WTC11 (cell line): ENCODE results near the gene FHL1. TPM values are rescaled to one million over a fixed set of nuclear protein-coding genes. Genes with fewer than 3 reads are reported as not detected.

Experiments used
- ATAC-seq: fragments of 200-7000 bp; cut with Tn5 transposase; 2 replicates; pipeline ENCODE4 v1.10.0; 2021; ENCODE audit warnings: mild to moderate bottlenecking, moderate library complexity
- CTCF ChIA-PET: fragments of 300-600 bp; sonication (Branson Sonifier 250); formaldehyde crosslinking; loops from one replicate; lab custom pipeline; 2021; ENCODE audit warnings: antibody characterized with exemption; lab: Charles Lee
- POLR2A ChIA-PET: fragments of 350-600 bp; sonication (Branson Sonifier 250); formaldehyde crosslinking; loops from one replicate; lab custom pipeline; 2021; ENCODE audit warnings: antibody characterized with exemption; lab: Charles Lee
- DNase-seq: peaks from one replicate; pipeline ENCODE4 v3.0.0; 2021; ENCODE audit warnings: low spot score
- H3K27ac Mint-ChIP-seq: 2 replicates; pipeline ENCODE4 v1.8.0; 2021; ENCODE audit warnings: mixed read lengths
- H3K27me3 Mint-ChIP-seq: 2 replicates; pipeline ENCODE4 v1.8.0; 2021; ENCODE audit warnings: low read depth, mild to moderate bottlenecking, moderate library complexity, mixed read lengths
- H3K36me3 Mint-ChIP-seq: 2 replicates; pipeline ENCODE4 v1.8.0; 2021; ENCODE audit warnings: mixed read lengths
- H3K4me1 Mint-ChIP-seq: 2 replicates; pipeline ENCODE4 v1.8.0; 2022; ENCODE audit warnings: mixed read lengths
- H3K4me3 Mint-ChIP-seq: 2 replicates; pipeline ENCODE4 v1.8.0; 2021; ENCODE audit warnings: mild to moderate bottlenecking, moderate library complexity, mixed read lengths
- H3K9me3 Mint-ChIP-seq: 2 replicates; pipeline ENCODE4 v1.8.0; 2021; ENCODE audit warnings: mixed read lengths
- CBFB ChIP-seq: sonication (generic); formaldehyde crosslinking; IDR thresholded peaks from 2 replicates; pipeline ENCODE4 v1.8.1; 2022; ENCODE audit warnings: mild to moderate bottlenecking, low read depth, missing genetic modification reagents
- FOXJ3 ChIP-seq: sonication (generic); formaldehyde crosslinking; IDR thresholded peaks from 2 replicates; pipeline ENCODE4 v1.9.0; 2021; ENCODE audit warnings: missing genetic modification reagents, mild to moderate bottlenecking, borderline replicate concordance
- FOXK1 ChIP-seq: sonication (generic); formaldehyde crosslinking; IDR thresholded peaks from 2 replicates; pipeline ENCODE4 v1.8.0; 2022; ENCODE audit warnings: mild to moderate bottlenecking, moderate library complexity, missing genetic modification reagents
- GRHL2 ChIP-seq: fragments of 250-450 bp; sonication (Bioruptor Pico); IDR thresholded peaks from 2 replicates; pipeline ENCODE4 v1.8.0; 2022; ENCODE audit warnings: mild to moderate bottlenecking, moderate library complexity; ENCODE audit not compliant: insufficient replicate concordance, severe bottlenecking
- GTF2I ChIP-seq: fragments of 250-450 bp; sonication (Bioruptor Pico); conservative IDR thresholded peaks from 2 replicates; pipeline ENCODE4 v1.4.0; 2021; ENCODE audit warnings: mild to moderate bottlenecking
- KAT7 ChIP-seq: sonication (generic); formaldehyde crosslinking; IDR thresholded peaks from 2 replicates; pipeline ENCODE4 v1.8.1; 2023; ENCODE audit warnings: missing genetic modification reagents, mild to moderate bottlenecking, borderline replicate concordance
- MYBL2 ChIP-seq: sonication (generic); formaldehyde crosslinking; IDR thresholded peaks from 2 replicates; pipeline ENCODE4 v1.8.1; 2023; ENCODE audit warnings: mild to moderate bottlenecking, moderate library complexity, missing genetic modification reagents
- NFE2L1 ChIP-seq: sonication (generic); formaldehyde crosslinking; IDR thresholded peaks from 2 replicates; pipeline ENCODE4 v1.8.1; 2023; ENCODE audit warnings: missing genetic modification reagents
- NR2C2 ChIP-seq: sonication (generic); formaldehyde crosslinking; IDR thresholded peaks from 2 replicates; pipeline ENCODE4 v1.8.0; 2022; ENCODE audit warnings: mild to moderate bottlenecking, missing genetic modification reagents
- SMAD3 ChIP-seq: sonication (generic); formaldehyde crosslinking; IDR thresholded peaks from 2 replicates; pipeline ENCODE4 v1.8.0; 2022; ENCODE audit warnings: missing genetic modification reagents, mild to moderate bottlenecking, borderline replicate concordance
- SP1 ChIP-seq: sonication (generic); formaldehyde crosslinking; conservative IDR thresholded peaks from 2 replicates; pipeline ENCODE4 v1.8.1; 2022; ENCODE audit warnings: missing genetic modification reagents
- ZNF121 ChIP-seq: sonication (generic); formaldehyde crosslinking; IDR thresholded peaks from 2 replicates; pipeline ENCODE4 v1.8.0; 2023; ENCODE audit warnings: missing genetic modification reagents
- ZNF396 ChIP-seq: fragments of 250-450 bp; sonication (Bioruptor Pico); IDR thresholded peaks from 2 replicates; pipeline ENCODE4 v1.8.0; 2021; ENCODE audit warnings: mild to moderate bottlenecking, moderate library complexity, borderline replicate concordance
- ZNF671 ChIP-seq: fragments of 250-450 bp; sonication (Bioruptor Pico); IDR thresholded peaks from 2 replicates; pipeline ENCODE4 v1.8.0; 2021; ENCODE audit warnings: mild to moderate bottlenecking
- total RNA-seq: library from RNA; stranded (reverse); gene quantifications from 3 replicates; pipeline ENCODE4 v1.2.3, GENCODE V29; 2021
- TF ChIP-seq, protein P1 (sequence below): fragments of 250-450 bp; sonication (Bioruptor Pico); IDR thresholded peaks from 2 replicates; pipeline ENCODE4 v1.9.0; 2021; ENCODE audit warnings: mild to moderate bottlenecking
- TF ChIP-seq, protein P2 (sequence below): sonication (generic); formaldehyde crosslinking; IDR thresholded peaks from 2 replicates; pipeline ENCODE4 v1.8.0; 2022; ENCODE audit warnings: missing genetic modification reagents
- TF ChIP-seq, protein P3 (sequence below): sonication (generic); formaldehyde crosslinking; IDR thresholded peaks from 2 replicates; pipeline ENCODE4 v1.8.0; 2022; ENCODE audit warnings: mild to moderate bottlenecking, missing genetic modification reagents
- TF ChIP-seq, protein P4 (sequence below): sonication (generic); formaldehyde crosslinking; IDR thresholded peaks from 2 replicates; pipeline ENCODE4 v1.8.1; 2022; ENCODE audit warnings: mild to moderate bottlenecking, missing genetic modification reagents, moderate library complexity, borderline replicate concordance

The FHL1 gene
- total RNA-seq, 1 experiment from 2014 or later = 43.5 TPM

DNA sequence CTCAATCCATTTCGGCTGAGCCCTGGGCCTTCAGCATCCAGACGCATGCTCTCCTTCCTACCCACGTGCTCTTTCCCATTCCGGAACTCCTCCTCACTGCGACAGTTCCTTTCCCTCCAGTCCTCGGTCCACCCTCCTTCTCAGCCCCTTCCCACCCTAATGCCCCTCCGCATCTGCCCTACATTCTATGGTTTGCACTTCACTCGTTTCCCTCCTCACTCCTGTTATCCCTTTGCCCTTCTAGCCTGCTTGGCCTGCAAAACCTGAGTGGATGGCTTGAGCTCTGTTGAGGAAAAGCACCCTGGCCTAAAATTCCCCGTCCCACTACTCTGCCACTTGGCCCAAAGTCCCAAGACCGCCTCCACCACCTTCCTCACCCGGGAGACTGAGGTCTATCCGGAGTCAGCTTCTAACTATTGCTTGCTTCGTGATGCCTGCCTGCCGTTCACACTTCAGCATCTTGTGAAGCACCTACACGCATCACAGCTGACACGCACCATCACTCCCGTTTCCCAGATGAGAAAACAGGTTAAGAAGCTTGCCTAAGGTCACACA, 65.3 kb downstream of the FHL1 start:
- DNase-seq = no peak
- Mint-ChIP-seq H3K4me3 (no peak overlapping the region), H3K27me3 (no peaks in the 10 kb centered on the region), H3K9me3 (no peaks in the 10 kb centered on the region), H3K36me3 (0 out of 2 replicates have a peak, but pooled peaks cover 5% of the 10 kb centered on the region), H3K27ac (no peak overlapping the region), H3K4me1 (peaks cover 3% of the 10 kb centered on the region; the same call in 1 of the 2 replicates)
- no peak for TF ChIP-seq NFE2L1 (CRISPR knock-in tag)
- TF ChIP-seq, protein P1, sequence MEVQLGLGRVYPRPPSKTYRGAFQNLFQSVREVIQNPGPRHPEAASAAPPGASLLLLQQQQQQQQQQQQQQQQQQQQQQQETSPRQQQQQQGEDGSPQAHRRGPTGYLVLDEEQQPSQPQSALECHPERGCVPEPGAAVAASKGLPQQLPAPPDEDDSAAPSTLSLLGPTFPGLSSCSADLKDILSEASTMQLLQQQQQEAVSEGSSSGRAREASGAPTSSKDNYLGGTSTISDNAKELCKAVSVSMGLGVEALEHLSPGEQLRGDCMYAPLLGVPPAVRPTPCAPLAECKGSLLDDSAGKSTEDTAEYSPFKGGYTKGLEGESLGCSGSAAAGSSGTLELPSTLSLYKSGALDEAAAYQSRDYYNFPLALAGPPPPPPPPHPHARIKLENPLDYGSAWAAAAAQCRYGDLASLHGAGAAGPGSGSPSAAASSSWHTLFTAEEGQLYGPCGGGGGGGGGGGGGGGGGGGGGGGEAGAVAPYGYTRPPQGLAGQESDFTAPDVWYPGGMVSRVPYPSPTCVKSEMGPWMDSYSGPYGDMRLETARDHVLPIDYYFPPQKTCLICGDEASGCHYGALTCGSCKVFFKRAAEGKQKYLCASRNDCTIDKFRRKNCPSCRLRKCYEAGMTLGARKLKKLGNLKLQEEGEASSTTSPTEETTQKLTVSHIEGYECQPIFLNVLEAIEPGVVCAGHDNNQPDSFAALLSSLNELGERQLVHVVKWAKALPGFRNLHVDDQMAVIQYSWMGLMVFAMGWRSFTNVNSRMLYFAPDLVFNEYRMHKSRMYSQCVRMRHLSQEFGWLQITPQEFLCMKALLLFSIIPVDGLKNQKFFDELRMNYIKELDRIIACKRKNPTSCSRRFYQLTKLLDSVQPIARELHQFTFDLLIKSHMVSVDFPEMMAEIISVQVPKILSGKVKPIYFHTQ (CRISPR knock-in tag) = no peak
- TF ChIP-seq, protein P2, sequence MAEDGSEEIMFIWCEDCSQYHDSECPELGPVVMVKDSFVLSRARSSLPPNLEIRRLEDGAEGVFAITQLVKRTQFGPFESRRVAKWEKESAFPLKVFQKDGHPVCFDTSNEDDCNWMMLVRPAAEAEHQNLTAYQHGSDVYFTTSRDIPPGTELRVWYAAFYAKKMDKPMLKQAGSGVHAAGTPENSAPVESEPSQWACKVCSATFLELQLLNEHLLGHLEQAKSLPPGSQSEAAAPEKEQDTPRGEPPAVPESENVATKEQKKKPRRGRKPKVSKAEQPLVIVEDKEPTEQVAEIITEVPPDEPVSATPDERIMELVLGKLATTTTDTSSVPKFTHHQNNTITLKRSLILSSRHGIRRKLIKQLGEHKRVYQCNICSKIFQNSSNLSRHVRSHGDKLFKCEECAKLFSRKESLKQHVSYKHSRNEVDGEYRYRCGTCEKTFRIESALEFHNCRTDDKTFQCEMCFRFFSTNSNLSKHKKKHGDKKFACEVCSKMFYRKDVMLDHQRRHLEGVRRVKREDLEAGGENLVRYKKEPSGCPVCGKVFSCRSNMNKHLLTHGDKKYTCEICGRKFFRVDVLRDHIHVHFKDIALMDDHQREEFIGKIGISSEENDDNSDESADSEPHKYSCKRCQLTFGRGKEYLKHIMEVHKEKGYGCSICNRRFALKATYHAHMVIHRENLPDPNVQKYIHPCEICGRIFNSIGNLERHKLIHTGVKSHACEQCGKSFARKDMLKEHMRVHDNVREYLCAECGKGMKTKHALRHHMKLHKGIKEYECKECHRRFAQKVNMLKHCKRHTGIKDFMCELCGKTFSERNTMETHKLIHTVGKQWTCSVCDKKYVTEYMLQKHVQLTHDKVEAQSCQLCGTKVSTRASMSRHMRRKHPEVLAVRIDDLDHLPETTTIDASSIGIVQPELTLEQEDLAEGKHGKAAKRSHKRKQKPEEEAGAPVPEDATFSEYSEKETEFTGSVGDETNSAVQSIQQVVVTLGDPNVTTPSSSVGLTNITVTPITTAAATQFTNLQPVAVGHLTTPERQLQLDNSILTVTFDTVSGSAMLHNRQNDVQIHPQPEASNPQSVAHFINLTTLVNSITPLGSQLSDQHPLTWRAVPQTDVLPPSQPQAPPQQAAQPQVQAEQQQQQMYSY (CRISPR knock-in tag) = no peak
- no peak for TF ChIP-seq CBFB (CRISPR knock-in tag)
- TF ChIP-seq SP1 (CRISPR knock-in tag) = no peak
- no peak for TF ChIP-seq NR2C2 (CRISPR knock-in tag)
- TF ChIP-seq ZNF396 (CRISPR knock-in tag) = no peak
- TF ChIP-seq, protein P3, sequence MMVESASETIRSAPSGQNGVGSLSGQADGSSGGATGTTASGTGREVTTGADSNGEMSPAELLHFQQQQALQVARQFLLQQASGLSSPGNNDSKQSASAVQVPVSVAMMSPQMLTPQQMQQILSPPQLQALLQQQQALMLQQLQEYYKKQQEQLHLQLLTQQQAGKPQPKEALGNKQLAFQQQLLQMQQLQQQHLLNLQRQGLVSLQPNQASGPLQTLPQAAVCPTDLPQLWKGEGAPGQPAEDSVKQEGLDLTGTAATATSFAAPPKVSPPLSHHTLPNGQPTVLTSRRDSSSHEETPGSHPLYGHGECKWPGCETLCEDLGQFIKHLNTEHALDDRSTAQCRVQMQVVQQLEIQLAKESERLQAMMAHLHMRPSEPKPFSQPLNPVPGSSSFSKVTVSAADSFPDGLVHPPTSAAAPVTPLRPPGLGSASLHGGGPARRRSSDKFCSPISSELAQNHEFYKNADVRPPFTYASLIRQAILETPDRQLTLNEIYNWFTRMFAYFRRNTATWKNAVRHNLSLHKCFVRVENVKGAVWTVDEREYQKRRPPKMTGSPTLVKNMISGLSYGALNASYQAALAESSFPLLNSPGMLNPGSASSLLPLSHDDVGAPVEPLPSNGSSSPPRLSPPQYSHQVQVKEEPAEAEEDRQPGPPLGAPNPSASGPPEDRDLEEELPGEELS (CRISPR knock-in tag) = no peak
- TF ChIP-seq KAT7 (CRISPR knock-in tag) = no peak
- no peak for TF ChIP-seq SMAD3 (CRISPR knock-in tag)
- no peak for TF ChIP-seq GTF2I (CRISPR knock-in tag)
- ATAC-seq = no peak
- ChIA-PET POLR2A (no interaction called here), CTCF (no interaction called here)

DNA sequence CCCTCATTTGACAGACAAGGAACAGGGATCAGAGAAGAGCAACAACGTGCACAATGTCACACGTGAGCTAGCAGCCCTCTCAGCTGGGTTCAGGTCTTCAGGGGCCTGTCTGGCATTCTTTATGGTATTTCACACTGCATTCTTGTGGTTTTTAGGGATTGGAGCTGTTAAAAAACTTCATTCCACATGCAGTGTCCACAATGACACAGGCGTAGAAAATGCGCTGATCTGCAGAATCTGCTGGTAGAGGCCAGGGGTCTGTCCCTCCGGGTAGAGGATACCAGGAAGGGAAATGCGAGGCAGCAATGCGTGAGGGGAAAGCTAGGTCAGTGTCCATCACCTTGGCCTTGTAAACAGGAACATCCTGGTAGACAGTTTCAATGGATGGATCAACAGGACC, 67.2 kb downstream of the FHL1 start:
- no peak for TF ChIP-seq FOXJ3
- no peak for TF ChIP-seq FOXK1 (CRISPR knock-in tag)
- no peak for TF ChIP-seq GRHL2 (CRISPR knock-in tag)
- no peak for TF ChIP-seq ZNF121
- TF ChIP-seq CBFB (CRISPR knock-in tag) = no peak
- no peak for TF ChIP-seq SMAD3 (CRISPR knock-in tag)
- no peak for TF ChIP-seq ZNF671 (CRISPR knock-in tag)
- TF ChIP-seq, protein P4, sequence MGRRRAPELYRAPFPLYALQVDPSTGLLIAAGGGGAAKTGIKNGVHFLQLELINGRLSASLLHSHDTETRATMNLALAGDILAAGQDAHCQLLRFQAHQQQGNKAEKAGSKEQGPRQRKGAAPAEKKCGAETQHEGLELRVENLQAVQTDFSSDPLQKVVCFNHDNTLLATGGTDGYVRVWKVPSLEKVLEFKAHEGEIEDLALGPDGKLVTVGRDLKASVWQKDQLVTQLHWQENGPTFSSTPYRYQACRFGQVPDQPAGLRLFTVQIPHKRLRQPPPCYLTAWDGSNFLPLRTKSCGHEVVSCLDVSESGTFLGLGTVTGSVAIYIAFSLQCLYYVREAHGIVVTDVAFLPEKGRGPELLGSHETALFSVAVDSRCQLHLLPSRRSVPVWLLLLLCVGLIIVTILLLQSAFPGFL (CRISPR knock-in tag) = no peak
- no peak for TF ChIP-seq KAT7 (CRISPR knock-in tag)
- TF ChIP-seq MYBL2 (CRISPR knock-in tag) = no peak
- Mint-ChIP-seq H3K4me1 (no peaks in the 10 kb centered on the region), H3K36me3 (peaks cover 11% of the 10 kb centered on the region), H3K27ac (no peak overlapping the region), H3K27me3 (no peaks in the 10 kb centered on the region), H3K4me3 (no peak overlapping the region), H3K9me3 (no peaks in the 10 kb centered on the region)
- POLR2A ChIA-PET = no interaction called here
- CTCF ChIA-PET = interaction anchor here (0.9 kb wide), 1 partner anchor 186 kb away, joined by 3 read pairs; no protein-coding TSS in a partner anchor
- DNase-seq (no peak), ATAC-seq (no peak)
